NCI-H345 treated with DMSO at 0.1 percent for 48 hours (cell line): Measurements from ENCODE around the gene ARID5B.

ENCODE experiments used
- DNase-seq: peaks from one replicate; lab custom pipeline; 2025; ENCODE audit not compliant: unreplicated experiment; lab: John Stamatoyannopoulos, UW

ARID5B gene

GRCh38 chr10:61887772-61888171 is 13.7 kb upstream of the ARID5B start:
- DNase-seq = no peak

- DNase-seq = no peak
These were observed 12.8 kb upstream of the ARID5B start for GRCh38 chr10:61888744-61889143.

- DNase-seq = no peak
These were observed 11.1 kb upstream of the ARID5B start for GRCh38 chr10:61890430-61890829.

GRCh38 chr10:61890881-61891409 is 10.6 kb upstream of the ARID5B start:
- no peak for DNase-seq

GRCh38 chr10:61891906-61892585 is 9.5 kb upstream of the ARID5B start:
- DNase-seq = no peak

- no peak for DNase-seq
These were observed 8.5 kb upstream of the ARID5B start for GRCh38 chr10:61892961-61893360.

- DNase-seq = no peak
These were observed 7.4 kb upstream of the ARID5B start for GRCh38 chr10:61894133-61894532.

- no peak for DNase-seq
These were observed 5.5 kb upstream of the ARID5B start for GRCh38 chr10:61895898-61896600.

- DNase-seq = no peak
These were observed 4.4 kb upstream of the ARID5B start for GRCh38 chr10:61896854-61897661.

- DNase-seq = no peak
These were observed 3.6 kb upstream of the ARID5B start for GRCh38 chr10:61897671-61898434.

- DNase-seq = peak; percentile 13
These were observed 3.1 kb upstream of the ARID5B start for GRCh38 chr10:61898435-61898778.

GRCh38 chr10:61899069-61899531 is 2.4 kb upstream of the ARID5B start:
- DNase-seq = peak; percentile 26

GRCh38 chr10:61899663-61899996 is 1.9 kb upstream of the ARID5B start:
- DNase-seq = no peak

GRCh38 chr10:61899997-61900828 is 1.3 kb upstream of the ARID5B start:
- peak; percentile 73 for DNase-seq

GRCh38 chr10:61901829-61902444 is 438 bp downstream of the ARID5B start:
- DNase-seq = peak; percentile 41

- DNase-seq = peak; percentile 41
These were observed 1.1 kb downstream of the ARID5B start for GRCh38 chr10:61902445-61903220.

GRCh38 chr10:61903221-61903927 is 1.9 kb downstream of the ARID5B start:
- DNase-seq = peak; percentile 45

GRCh38 chr10:61903928-61904344 is 2.4 kb downstream of the ARID5B start:
- DNase-seq = no peak
